NCI-H748 treated with DMSO at 0.1 percent for 48 hours (cell line): ENCODE data around the gene RAP1A.
A peak's percentile ranks its signal among the peaks of the same experiment; 100 is the strongest.

Experiments
- DNase-seq: peaks from one replicate; lab custom pipeline; 2025; lab: John Stamatoyannopoulos, UW

The RAP1A gene

DNA sequence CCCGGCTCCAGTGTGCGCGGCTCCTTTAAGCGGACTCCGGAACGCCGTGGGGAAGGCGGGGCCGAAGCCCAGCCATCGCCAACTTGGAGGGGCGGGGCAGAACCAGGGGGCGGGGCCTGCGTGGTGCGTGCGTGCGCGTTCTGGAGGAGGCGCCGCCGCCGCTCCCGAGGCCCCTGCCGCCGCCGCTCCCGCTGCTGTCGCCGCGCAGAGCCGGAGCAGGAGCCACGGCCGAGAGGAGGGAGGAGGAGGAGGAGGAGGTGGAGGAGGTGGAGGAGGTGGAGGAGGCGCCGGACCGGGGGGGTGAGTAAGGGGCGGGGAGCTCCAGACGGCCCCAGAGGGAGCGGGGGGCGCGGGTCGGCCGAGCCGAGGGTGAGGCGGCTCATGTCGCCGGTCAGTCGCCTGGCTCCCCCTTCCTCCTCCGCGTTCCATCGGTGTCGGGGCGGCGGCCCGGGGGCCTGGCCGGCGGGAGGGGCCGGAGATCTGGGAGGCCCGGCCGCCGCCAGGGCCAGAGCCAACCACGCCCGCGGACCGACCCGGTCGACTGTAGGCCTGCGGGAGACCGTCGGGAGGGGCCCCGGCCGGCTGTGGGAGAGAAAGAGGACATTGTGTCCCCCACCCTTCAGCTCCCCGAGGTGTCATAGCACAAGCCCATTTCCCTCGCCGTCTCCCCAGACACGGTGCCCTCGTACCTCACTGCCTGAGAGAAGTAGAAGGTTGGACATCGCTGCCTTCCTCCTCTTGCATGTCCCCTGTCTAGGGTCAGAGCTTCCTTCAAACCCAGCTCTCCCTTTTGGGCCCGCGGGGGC lies at the start of gene RAP1A:
TSS of gene RAP1A (plus strand) at position 155 of the 806 bp plus-strand sequence. CDS start 71,572 bp downstream, outside the sequence.
- DNase-seq = peak; percentile 72

DNA sequence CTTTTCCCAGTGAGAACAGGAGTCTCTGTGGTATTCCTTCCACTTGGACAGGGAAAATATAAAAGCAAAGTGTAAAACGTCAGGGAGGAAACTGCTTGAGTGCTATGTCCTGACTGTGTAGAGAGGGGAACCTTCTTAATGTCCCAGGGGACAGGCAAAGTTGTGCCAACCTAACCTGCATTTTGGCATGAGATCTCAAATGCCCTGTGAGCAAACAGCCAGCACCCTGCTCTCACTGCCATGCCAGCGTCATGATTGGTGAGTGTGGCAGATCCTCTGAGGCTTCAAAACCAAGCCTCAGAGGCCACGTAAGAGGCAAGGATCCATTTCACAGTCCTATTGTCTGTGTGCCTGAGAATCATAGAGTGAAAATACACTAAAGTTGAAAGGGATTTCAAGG lies 49.7 kb upstream of the RAP1A start:
- DNase-seq = no peak

DNA sequence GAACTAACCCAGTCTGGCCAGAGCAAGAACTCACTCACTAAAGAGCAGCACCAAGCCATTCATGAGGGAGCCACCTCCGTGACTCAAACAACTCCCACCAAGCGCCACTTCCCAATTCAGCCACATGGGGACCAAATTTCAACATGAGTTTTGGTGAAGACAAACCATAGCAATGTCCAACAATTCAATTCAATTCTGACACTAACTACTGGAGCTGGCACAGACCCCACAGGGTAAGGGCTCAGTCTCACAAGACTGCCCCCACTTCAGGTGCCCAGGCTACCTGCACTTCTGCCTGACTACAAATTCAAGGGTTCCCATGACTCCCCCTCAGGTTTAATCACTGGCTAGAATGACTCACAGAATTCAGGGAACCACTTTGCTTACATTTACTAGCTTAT lies 48.8 kb upstream of the RAP1A start:
- DNase-seq = no peak

DNA sequence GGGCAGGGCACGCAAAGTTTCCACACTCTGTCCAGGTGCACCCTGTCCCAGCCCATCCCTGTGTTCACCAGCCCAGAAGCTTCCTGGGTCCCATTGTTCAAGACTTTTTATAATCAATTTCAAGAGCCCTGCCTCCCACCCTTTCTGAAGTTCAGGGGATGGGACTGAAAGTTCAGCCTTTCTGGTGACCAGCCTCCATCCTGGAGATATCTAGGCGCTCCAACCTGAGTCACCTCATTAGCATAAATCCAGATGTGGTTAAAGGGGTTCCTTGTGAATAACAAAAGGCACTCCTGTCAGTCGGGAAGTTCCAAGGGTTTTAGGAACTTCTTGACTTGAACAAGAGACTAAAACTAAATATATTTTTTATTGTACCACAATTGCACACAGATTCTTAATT lies 48.4 kb upstream of the RAP1A start:
- no peak for DNase-seq

DNA sequence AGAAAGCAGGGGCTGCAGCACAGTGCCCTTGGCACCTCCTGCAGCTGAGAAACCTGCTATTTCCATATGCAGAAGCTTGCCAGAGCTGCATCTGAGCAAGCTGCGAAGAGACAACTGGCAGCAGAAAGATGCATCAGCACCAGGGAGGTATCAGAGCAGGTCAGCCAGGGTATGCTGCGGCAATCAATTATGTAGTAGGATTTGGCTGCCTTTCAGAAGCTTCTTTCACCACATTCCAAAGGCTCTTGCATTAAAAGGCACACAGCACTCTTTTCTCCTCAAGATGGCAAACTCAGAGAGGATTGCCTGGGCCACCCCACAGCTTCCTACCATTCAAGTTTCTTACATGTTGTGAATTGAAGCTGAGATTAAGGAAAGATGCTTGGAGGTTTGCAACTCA lies 47.6 kb upstream of the RAP1A start:
- no peak for DNase-seq

DNA sequence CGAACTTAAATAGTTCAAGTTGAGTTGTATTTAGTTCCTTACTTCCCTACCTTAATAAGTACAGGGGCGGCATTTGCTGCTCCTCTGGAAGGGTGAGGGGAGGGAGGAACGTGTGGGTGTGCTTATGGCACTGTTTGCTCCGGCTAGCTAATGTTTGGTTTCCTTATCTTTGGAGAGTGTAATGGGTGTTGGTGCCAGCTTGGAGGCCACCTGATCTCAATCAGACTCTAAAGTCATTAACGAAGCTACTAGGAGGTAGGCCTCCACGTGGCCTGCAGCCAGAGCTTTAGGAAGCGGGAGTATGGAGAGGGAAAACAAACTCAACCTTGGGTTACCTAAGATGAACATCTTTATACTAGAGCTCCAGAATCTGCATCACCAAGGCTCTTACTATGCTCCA lies 43.0 kb upstream of the RAP1A start:
- DNase-seq = no peak

DNA sequence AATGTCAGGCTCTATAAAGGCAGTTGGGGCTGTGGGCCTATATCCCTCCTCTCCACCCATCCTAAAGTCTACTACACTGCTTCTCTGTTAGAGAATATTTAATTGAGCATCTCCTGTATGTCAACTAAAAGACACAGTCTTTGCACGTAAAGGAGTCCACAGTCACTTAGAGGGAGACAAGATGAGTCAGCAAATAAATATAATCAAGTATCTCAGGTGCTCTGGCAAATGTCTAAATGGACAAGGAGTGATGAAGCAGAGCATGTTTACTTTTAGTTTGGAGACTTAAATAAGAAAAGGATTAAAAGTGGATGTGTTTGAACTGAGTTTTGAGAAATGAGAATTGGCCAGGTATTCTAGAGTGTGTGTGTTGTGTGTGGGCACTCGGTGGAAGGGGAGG lies 41.8 kb upstream of the RAP1A start:
- no peak for DNase-seq

DNA sequence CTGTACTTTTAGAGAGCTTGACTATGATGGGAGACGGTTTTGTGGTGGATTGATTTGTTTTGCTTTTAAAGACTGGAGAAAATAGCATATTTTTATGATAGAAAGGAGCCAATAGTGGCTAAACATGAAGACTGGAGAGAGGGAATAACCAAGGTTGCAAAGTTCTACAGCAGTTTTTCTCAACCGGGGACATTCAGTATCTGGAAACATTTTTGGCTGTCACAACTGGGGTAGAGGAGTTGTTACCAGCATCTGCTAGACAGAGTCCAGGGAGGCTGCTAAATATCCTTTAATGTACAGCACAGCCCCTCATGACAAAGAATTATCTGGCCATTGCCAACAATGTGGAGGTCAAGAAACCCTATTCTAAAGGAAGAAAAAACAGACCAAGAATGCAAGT lies 38.4 kb upstream of the RAP1A start:
- no peak for DNase-seq

DNA sequence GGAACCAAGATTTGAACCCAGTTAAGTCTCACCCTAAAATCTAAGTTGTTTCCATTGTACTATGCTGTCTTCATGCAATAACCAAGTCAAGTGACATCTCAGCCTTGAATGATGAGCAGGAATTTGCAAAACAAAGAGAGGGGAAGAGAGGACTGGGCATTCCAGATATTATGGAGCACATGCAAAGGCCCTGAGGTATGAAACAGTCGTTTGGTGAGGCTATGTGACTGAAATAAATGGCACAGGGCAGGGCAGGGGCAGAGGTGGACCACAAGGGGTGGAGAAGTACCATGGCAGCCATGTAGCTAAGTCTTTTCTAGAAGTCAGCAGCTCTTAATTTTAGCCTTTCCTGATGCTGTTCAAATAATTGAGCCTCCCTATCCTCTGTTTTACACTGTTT lies 37.6 kb upstream of the RAP1A start:
- no peak for DNase-seq

DNA sequence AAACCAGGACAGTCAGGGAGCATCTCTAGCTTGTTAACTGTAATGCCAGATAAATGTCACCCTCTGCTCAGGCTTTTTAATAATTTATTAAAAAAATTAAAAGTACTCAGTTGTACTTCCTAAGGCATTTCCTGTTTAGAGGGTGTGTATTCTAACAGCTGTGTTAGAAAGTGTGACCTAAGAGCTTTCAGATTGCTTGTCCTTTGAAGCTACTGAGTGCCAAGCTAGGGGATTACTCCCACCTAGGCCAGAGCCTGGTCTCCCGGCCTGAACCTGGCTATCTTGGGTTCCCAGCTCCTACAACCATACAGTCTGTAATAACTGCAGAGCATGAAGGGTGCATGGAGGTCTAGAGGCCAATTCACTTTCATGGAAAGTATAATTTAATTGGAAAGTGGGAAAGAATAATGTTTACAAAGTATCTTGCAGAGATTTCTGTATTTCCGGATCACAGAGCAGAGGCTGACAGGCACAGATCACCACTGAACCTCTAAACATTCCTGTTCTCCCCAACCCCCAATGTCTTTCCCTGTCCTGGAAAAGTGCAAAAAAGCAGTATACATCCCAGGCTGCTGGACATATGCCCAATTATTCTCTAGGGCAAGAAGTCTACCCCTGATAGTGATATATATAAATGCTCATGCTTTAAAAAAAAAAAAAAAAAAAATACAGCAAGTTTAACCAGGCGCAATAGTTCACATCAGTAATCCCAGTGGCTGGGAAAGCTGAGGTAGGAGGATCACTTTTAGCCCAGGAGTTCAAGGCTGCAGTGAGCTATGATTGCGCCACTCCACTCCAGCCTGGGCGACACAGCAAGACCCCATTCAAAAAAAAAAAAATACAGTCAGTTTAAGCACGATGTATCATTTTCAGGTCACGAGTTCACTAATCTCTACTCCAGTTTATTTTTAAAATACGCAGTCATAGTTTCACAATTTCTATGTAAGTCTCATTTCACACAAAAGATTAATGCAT lies 36.7 kb upstream of the RAP1A start:
- DNase-seq = no peak

DNA sequence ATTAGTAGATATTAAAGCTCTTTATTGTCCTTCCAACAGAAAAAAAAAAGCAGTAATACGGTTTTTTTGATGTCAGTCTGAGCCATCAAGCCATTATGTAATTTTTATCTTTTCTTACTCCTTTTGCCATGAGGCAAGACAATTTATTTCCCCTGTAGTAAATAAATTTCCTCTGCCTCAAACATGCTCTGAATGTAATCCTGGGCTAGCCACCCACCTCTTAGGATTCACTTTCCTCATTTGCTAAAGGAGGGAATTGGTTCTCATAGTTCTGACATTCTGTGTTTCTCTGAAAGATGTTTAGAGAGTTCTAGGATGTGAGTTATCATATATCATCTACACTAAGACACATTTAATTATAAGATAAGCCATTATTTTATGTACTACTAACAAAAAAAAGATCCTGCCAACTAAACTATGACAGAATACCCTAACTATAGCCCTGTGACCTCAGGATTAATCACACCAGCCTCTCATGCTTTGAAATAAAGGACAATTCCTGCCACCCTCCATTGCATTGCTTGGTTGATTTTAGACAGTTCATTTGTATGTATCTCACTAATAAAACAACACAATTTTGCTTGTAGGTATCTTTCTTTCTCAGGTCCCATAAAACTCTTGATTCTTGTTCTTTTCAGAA lies 34.0 kb upstream of the RAP1A start:
- DNase-seq = no peak

DNA sequence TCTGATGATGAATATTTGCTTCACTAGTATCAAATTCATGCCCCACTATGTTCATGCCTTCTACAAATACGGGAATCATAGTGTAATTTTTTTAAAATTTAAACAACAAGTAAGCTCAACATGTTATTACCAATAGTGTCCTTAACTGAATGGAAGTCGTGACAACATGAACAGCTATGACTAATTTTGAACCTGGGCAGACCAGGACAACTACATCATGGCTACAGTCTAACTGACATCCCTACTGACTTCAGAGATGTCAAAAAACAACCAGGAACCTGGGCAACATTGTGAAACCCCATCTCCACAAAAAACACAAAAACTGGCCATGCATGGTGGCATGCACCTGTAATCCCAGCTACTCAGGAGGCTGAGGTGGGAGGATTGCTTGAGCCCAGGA lies 33.5 kb upstream of the RAP1A start:
- DNase-seq = no peak

DNA sequence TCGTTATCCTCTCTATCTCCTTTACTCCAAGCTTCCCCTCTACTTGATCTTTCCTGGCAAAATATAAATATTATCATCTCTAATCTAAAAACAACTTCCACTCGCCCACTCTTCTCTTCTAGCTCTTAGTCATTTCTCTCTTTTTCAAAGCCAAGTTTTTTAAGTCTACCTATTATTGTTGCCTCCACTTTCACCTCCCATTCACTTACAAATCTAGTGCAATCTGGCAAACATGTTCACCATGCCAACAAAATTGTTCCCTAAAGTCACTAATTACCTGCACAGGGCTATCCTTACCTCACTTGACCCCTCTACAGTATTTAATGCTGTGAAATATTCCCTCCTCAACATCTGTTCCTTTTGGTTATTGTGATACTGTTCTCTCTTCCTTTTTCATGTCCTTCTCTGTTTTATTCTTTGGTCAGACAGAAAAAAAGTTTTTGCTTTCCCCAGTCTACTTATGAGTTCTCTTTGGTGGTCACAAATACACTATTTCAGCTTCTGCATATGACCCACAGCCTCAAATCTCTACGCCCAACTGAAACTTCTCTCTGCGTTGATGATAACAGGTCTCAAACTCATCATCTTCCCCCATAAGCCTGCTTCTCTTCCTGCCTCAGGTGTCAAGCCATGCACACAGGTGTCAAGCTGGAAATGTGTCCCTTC lies 31.9 kb upstream of the RAP1A start:
- no peak for DNase-seq

DNA sequence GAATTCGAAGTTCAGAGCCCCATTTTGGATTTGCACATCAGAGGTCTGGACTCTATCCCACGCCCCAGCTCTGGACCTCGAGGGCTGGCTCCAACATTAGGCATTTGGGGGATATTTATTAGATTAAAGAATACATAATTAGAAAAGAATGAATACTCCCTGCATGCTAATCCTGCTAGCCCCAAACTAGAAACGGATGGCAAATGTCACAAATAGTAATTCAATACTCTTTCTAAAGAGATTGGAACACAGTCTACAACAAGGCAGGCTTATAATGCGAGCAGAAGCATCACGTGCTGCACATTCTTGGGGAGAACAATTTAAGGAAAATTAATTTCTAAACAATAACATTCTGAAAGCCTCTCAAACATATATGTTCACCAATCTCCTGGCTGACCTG lies 27.7 kb upstream of the RAP1A start:
- no peak for DNase-seq

DNA sequence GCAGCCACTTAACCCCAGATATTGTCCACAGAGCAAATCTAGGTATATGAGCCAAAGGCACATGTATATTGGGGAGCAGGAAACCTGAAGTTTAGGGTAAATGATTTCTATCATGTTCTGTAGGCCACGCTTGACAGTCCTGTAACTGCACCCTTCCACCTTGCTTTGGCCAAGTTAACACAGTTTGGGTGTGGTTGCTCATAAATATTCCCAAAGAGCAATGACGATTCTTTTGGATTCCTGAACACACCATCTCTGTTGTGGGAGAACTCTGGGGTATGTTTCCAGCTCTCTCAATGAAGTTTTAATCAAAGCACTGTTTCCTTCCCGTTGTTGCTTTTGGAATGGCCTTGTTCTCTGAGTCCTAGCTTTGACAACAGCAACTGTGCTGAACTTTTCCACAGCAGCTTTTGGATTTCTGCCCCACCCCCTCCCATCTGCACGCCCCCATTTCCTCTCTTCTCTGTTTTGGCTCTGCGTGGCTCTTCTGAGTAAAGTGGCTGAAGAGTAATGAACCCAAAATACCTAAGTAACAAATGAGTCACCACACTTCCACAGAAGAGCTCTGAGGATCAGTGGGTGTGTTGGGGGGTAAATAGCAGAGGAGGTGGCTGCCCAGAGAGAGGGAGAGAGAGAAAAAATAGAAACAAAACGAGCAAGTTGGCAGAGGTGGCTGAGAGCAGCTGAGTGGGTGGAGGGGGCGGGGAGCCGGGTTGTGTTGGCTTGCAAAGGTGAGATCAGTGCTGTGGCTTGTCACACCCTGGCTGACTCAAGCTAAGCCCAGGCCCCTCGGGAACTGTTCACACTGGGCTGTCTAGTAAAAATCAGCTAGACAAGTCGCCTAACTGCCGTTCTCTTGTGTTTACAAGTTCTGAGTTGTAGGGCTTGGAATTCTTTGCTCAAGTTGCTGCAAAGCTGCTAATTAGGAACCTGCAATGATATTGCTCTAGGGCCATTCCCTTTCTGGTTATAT lies 26.9 kb upstream of the RAP1A start:
- no peak for DNase-seq

DNA sequence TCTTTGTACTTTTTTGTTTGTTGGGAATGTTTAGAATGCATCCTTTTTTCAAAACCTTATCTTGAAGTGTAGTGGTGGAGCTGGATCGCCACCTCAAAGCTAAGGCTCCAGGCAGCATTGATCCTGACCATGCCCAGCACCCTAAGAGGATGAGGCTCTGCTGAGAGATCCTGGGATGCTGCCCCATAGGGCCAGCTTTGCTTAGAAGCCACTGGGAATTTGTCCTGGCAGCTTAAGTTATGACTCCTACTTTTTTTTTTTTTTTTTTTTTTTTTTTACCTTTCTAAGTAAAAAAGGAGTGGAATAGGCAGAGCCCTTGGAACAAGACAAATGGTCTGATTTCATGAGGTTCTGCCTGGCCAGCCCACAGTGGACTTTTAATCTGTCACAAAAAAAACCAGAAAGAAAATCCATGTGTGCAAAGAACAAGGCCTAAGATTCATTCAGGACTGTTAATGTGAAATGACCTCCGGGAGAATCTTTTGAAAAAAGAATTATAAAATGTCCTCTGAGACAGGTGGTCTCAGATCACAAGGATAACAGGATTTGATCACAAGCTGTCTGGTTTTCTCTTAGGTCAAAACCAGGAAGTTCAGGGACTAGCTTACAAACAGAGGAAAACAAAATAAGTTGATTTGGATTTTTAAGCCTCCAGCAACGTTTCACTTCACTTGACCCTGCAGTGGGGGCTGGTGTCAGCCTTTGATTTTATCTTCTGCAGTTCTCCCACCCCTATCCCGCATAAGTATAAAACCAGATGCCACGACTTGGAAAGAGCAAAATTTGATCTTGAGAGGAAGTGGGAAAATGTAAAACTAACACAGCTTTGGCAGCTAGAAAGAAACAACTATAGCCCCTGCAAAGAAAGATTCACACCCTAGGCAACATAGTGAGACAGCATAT lies 25.9 kb upstream of the RAP1A start:
- DNase-seq = no peak

DNA sequence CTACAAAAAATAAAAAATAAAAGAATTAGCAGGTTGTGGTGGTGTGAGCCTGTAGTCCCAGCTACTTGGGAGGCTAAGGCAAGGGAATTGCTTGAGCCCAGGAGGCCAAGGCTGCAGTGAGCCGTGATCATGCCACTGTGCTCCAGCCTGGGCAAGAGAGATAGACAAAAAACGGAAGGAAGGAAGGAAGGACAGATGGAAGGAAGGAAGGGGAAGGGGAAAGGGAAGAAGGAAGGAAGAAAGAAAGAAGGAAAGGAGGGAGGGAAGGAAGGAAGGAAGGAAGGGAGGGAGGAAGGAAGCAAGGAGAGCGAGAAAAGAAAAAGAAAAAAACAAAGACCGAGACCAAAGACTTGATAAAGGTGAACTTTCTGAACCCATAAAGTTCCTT lies 25.3 kb upstream of the RAP1A start:
- DNase-seq = no peak

DNA sequence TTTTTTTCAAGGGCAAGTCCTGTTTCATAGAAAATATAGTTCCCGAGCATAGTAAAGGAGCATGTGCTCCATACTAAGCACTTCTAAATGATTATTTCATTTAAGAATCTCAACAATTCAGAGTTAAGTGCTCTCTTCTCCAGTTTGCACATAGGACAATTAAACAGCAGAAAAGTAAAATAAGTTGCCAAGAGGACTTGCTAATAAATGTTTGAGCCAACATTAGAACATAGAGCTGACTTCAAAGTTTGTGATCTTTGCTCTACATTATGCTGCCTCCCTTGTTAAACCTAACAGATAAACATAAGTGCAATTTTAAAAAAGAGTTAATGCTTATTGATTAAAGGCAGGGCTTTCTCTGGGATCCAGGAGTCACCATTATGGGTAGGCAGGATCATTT lies 23.8 kb upstream of the RAP1A start:
- no peak for DNase-seq

DNA sequence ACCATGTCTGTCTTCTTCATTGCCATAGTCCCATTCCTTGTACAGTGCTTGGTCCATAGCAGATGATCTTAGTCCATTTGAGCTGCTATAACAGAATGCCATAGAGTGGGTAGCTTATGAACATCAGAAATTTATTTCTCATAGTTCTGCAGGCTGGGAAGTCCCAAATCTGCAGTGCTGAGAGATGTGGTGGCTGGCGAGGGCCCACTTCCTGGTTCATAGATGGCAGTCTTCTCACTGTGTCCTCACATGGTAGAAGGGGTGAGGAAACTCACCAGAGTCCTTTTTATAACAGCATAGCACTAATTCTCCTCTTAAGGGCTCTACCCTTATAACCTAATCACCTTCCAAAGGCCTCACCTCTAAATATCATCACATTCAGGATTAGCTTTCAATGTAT lies 23.1 kb upstream of the RAP1A start:
- DNase-seq = no peak

DNA sequence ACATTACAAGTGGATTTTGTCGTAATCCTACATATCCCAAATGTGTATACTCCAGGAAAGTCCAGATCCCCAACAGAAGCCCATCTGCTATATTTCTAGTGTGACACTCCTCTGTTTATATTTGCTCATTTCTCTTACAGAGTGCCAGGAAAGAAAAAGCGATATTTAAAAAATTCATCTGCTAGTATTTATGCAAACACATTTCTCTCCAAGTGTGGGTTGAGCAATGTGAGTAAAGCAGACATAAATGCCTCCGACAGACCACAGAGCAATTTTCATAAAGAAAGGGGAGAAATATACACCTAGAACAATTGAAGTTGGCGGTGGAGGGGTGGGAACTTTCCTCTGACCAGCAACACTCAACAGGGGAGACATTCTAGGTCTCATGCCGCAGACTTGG lies 22.2 kb upstream of the RAP1A start:
- DNase-seq = no peak
